ENCODE data around the gene PPARD.

DNA sequence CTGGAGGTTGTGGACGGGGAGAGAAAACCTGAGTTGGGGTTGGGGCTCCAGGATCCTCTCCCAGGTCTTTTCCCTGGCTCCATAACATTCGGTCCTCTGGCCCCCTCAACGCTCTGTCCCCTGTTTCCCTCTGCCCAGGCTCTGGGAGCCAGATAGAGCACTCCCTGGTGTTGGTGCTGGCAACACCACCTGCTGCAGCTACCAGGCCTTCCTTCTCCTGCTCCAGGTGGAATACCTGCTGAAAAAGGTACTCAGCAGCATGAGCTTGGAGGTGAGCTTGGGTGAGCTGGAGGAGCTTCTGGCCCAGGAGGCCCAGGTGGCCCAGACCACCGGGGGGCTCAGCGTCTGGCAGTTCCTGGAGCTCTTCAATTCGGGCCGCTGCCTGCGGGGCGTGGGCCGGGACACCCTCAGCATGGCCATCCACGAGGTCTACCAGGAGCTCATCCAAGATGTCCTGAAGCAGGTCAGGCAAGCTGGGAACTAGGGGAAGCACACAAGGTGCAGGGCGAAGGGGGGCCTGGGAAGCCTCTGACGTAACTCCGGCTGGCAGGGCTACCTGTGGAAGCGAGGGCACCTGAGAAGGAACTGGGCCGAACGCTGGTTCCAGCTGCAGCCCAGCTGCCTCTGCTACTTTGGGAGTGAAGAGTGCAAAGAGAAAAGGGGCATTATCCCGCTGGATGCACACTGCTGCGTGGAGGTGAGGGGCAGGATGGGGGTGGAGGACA lies 30.1 kb upstream of the PPARD start:
- no peak for TF ChIP-seq EZH2 (IDR thresholded peaks at IDR 0.05; ENCODE audit: low read length, missing control alignments)
- TF ChIP-seq, protein P1, sequence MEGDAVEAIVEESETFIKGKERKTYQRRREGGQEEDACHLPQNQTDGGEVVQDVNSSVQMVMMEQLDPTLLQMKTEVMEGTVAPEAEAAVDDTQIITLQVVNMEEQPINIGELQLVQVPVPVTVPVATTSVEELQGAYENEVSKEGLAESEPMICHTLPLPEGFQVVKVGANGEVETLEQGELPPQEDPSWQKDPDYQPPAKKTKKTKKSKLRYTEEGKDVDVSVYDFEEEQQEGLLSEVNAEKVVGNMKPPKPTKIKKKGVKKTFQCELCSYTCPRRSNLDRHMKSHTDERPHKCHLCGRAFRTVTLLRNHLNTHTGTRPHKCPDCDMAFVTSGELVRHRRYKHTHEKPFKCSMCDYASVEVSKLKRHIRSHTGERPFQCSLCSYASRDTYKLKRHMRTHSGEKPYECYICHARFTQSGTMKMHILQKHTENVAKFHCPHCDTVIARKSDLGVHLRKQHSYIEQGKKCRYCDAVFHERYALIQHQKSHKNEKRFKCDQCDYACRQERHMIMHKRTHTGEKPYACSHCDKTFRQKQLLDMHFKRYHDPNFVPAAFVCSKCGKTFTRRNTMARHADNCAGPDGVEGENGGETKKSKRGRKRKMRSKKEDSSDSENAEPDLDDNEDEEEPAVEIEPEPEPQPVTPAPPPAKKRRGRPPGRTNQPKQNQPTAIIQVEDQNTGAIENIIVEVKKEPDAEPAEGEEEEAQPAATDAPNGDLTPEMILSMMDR (conservative IDR thresholded peaks at IDR 0.05 in 1 of 2, IDR thresholded peaks at IDR 0.05 in 1 of 2; ENCODE audit: low read depth in 1 of 2, low read length in 2 of 2) = no peak
